ENCODE results near the gene STAT2.

GRCh38 chr12:56324206-56324605, 35.7 kb downstream of the STAT2 start:
- TF ChIP-seq CTCF (conservative IDR thresholded peaks at IDR 0.05) = no peak
- no peak for TF ChIP-seq EZH2 (IDR thresholded peaks at IDR 0.05; ENCODE audit: low read depth)

Data from PC-9 (cell line).